ENCODE data around the gene COA1. TPM values are rescaled to one million over a fixed set of nuclear protein-coding genes. Genes with fewer than 3 reads are reported as not detected.

Gene COA1
- total and polyA plus RNA-seq, 3 donors from 2014 or later = 36.4 to 80.5 (median 75.7) TPM

GRCh38 chr7:43669286-43670081 lies 59.8 kb downstream of the COA1 start:
- intact Hi-C loops (cut with DNase I; ENCODE audit: low total_unique reads) = no loop called here
- H3K9me3 ChIP-seq = no peaks in the 10 kb centered on the region
- H3K27me3 ChIP-seq = no peaks in the 10 kb centered on the region
- DNase-seq = no peak
- no peaks in the 10 kb centered on the region for H3K36me3 ChIP-seq (ENCODE audit: low read depth, missing control alignments)
- no peak overlapping the region for H3K4me3 ChIP-seq
- 81 to 88% methylated on average over 15 of the region's 15 CpGs for WGBS, 2 donors
- H3K4me1 ChIP-seq = peaks cover 4% of the 10 kb centered on the region
- no peak for TF ChIP-seq CTCF (IDR thresholded peaks at IDR 0.05)
- H3K27ac ChIP-seq = no peak overlapping the region

- Histone ChIP-seq H3K27ac (no peak overlapping the region), H3K4me3 (no peak overlapping the region), H3K27me3 (no peaks in the 10 kb centered on the region), H3K9me3 (no peaks in the 10 kb centered on the region), H3K36me3 (ENCODE audit: low read depth, missing control alignments) (no peaks in the 10 kb centered on the region), H3K4me1 (no peaks in the 10 kb centered on the region)
- intact Hi-C loops (cut with DNase I; ENCODE audit: low total_unique reads) = no loop called here
- 80 to 93% methylated on average over 1 of the region's 1 CpG for WGBS, 2 donors
- TF ChIP-seq CTCF (IDR thresholded peaks at IDR 0.05) (no peak), POLR2A (IDR thresholded peaks at IDR 0.05) (no peak)
- DNase-seq = no peak
These were observed 61.3 kb downstream of the COA1 start for GRCh38 chr7:43668035-43668434.

- Histone ChIP-seq H3K4me3 (no peak overlapping the region), H3K9me3 (no peaks in the 10 kb centered on the region), H3K27ac (no peak overlapping the region), H3K36me3 (ENCODE audit: low read depth, missing control alignments) (no peaks in the 10 kb centered on the region), H3K4me1 (no peaks in the 10 kb centered on the region), H3K27me3 (no peaks in the 10 kb centered on the region)
- intact Hi-C loops (cut with DNase I; ENCODE audit: low total_unique reads) = no loop called here
- DNase-seq = no peak
- TF ChIP-seq POLR2A (IDR thresholded peaks at IDR 0.05) (no peak), CTCF (IDR thresholded peaks at IDR 0.05) (no peak)
These were observed 62.4 kb downstream of the COA1 start for GRCh38 chr7:43666938-43667337.

GRCh38 chr7:43664681-43665080 lies 64.6 kb downstream of the COA1 start:
- DNase-seq = no peak
- 0 to 53% methylated on average over 1 of the region's 1 CpG for WGBS, 2 donors
- no peak overlapping the region for H3K27ac ChIP-seq
- peaks cover under 1% of the 10 kb centered on the region for H3K4me1 ChIP-seq
- TF ChIP-seq CTCF (IDR thresholded peaks at IDR 0.05) = no peak
- TF ChIP-seq POLR2A (IDR thresholded peaks at IDR 0.05) = no peak
- no peak overlapping the region for H3K4me3 ChIP-seq
- no peaks in the 10 kb centered on the region for H3K27me3 ChIP-seq
- H3K36me3 ChIP-seq (ENCODE audit: low read depth, missing control alignments) = no peaks in the 10 kb centered on the region
- intact Hi-C loops (cut with DNase I; ENCODE audit: low total_unique reads) = no loop called here
- no peaks in the 10 kb centered on the region for H3K9me3 ChIP-seq

GRCh38 chr7:43660141-43660540 lies 69.2 kb downstream of the COA1 start:
- H3K9me3 ChIP-seq = no peaks in the 10 kb centered on the region
- no peak overlapping the region for H3K27ac ChIP-seq
- TF ChIP-seq POLR2A (IDR thresholded peaks at IDR 0.05) (no peak), CTCF (IDR thresholded peaks at IDR 0.05) (no peak)
- DNase-seq = no peak
- H3K4me3 ChIP-seq = no peak overlapping the region
- no peaks in the 10 kb centered on the region for H3K27me3 ChIP-seq
- H3K36me3 ChIP-seq (ENCODE audit: low read depth, missing control alignments) = no peaks in the 10 kb centered on the region
- intact Hi-C loops (cut with DNase I; ENCODE audit: low total_unique reads) = no loop called here
- WGBS, 2 donors = 62 to 78% methylated on average over 2 of the region's 2 CpGs
- H3K4me1 ChIP-seq = peaks cover 13% of the 10 kb centered on the region

All from testis (tissue), 3 donors.